ENCODE data around the gene PEX14.

PEX14 gene

DNA sequence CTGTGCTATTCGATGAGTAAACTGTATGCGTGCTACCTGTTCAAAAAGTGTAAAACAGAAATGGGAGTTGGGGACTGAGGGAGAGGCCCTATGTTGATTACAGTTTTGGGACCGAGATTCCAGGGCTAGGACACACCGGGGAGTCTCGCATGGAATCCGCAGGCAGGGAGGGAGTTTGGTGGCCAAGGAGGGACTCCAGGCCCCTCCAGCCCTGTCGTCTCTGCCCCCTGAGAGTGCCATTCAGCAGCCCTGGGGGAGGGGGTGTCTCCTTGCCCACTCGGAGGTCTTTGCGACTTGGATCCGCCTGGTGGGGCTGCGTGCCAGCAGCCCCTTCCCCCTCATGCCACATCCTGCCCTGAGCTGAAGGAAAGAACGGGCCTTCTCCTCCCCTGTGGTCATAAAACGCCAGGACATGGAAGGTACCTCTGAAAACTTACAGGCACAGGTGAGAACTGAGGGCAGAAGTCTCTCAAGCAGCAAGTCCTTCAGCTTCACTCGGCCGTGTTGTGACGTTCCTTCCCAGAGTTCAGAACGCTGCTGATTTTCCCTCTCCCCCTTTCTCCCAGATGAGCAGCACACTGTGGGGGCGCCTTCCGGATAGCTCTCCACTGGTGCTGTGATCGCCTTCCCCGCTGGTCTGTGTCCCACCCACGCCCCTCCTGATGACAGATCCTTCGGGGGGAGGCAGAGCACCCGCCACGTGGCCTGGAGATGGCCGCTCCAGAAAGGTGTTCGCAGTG, 141.4 kb downstream of the PEX14 start:
- DNase-seq (ENCODE audit: low spot score) (no peak), FAIRE-seq (no peak)

- no peak for FAIRE-seq
Observed at GRCh38 chr1:10616696-10617095, 141.9 kb downstream of the PEX14 start.

GRCh38 chr1:10617318-10617717, 142.6 kb downstream of the PEX14 start:
- FAIRE-seq, result no peak
- no peak for DNase-seq (ENCODE audit: low spot score)

More at GRCh38 chr1:10616696-10617095, 141.9 kb downstream of the PEX14 start:
- no peak for DNase-seq (ENCODE audit: low spot score)

- DNase-seq (ENCODE audit: low spot score) (no peak), FAIRE-seq (no peak)
Observed at GRCh38 chr1:10617931-10618885, 143.5 kb downstream of the PEX14 start.

DNA sequence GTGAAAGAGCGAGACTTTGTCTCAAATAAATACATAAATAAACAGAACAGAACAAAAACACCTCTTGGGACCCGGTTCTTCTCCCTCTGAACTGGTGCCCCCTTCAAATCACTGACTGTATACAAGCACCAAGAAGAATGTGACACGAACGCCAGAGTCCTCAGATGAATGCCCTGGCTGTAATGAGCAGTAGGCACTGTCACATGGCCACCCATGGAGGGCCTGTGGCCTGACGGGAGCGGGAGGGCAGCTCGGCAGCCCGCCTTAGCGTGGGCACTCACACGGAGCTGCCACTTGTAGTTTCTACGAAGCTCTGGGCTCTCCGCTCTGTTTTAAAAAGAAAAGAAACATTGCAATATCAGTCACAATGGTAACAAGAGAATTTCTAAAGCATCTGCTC, 146.0 kb downstream of the PEX14 start:
- FAIRE-seq, result no peak
- DNase-seq (ENCODE audit: low spot score), result no peak

- FAIRE-seq (no peak), DNase-seq (ENCODE audit: low spot score) (no peak)
Observed at GRCh38 chr1:10621906-10622305, 147.2 kb downstream of the PEX14 start.

DNA sequence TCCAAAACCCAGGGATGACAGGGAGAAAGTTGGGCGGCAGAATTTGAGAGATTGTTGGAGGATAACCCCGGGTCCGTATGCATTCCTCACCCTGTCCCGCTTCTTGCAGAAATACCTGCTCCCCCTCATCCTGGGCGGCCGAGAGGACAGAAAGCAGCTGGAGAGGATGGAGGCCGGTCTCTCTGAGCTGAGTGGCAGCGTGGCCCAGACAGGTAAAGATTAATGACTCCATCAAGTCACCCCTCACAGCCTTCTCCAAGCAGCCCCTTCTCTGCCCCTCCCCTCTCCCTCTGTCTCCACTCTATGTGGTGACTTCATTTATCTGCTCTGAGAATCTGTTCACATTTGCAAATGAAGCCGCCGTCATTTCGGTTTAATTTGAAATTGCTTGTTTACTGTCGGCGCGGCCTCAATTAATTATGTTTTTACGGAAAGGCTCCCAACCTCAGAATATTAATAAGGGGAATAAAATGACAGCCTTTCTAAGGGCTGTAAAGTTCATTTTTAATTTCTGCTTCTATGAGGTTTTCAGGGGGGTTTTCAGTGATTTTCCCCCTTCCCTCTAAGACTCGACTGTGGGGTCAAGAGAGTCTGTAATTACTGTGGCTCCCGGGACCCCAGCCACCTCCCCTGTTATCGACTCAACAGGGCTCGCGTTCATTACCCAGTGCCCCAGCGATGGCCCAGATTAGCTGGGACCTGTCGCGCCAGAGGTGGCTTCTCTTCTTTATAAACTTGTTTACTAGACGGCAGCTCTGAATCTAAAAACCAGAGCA, 148.3 kb downstream of the PEX14 start:
- FAIRE-seq (no peak), DNase-seq (ENCODE audit: low spot score) (no peak)

- FAIRE-seq, result no peak
- no peak for DNase-seq (ENCODE audit: low spot score)
Observed at GRCh38 chr1:10623686-10624145, 149.0 kb downstream of the PEX14 start.

DNA sequence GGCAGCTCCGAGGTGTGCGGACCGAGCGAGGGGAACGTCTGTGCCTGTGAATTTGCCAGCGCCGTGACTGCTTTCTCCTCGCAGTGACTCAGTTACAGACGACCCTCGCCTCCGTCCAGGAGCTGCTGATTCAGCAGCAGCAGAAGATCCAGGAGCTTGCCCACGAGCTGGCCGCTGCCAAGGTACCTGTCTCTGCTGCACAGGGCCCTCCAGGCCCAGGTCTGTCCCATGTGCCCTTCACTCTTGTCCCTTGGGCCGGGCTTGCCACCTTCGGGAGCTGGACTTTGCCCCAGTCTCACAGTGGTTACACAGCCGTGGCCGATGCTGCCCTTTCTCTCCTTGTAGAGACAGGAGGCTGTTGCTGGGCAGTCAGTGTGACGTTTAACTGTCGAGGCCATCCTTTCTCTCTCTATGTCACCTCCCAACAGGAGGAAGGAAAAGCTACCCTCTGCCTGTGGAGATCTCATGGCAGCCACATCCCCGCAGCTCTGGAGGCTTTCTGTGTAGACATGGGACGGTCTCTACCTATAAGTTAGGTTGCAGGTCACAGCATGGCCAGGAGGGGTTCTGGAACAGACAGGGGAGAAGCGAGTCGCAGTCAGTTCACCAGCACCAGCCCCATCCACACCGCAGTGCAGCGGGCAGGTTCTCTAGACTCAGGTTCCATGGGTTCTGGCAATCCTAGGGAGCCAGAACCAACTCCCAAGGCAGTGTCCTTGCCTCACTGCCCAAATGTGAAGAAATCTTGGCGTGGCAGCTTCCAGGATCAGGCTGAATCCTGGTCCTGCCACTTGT, 149.7 kb downstream of the PEX14 start:
- DNase-seq (ENCODE audit: low spot score) (no peak), FAIRE-seq (no peak)

- no peak for DNase-seq (ENCODE audit: low spot score)
- no peak for FAIRE-seq
Observed at GRCh38 chr1:10625076-10625475, 150.3 kb downstream of the PEX14 start.

GRCh38 chr1:10625554-10625953, 150.8 kb downstream of the PEX14 start:
- FAIRE-seq, result no peak
- DNase-seq (ENCODE audit: low spot score), result no peak

- DNase-seq (ENCODE audit: low spot score) (no peak), FAIRE-seq (no peak)
Observed at GRCh38 chr1:10626131-10626731, 151.5 kb downstream of the PEX14 start.

GRCh38 chr1:10626791-10627410, 152.2 kb downstream of the PEX14 start:
- FAIRE-seq (no peak), DNase-seq (ENCODE audit: low spot score) (no peak)

GRCh38 chr1:10628685-10629084, 153.9 kb downstream of the PEX14 start:
- DNase-seq (ENCODE audit: low spot score) (no peak), FAIRE-seq (no peak)

- FAIRE-seq, result no peak
- no peak for DNase-seq (ENCODE audit: low spot score)
Observed at GRCh38 chr1:10629091-10629815, 154.5 kb downstream of the PEX14 start.

GRCh38 chr1:10629816-10630571, 155.2 kb downstream of the PEX14 start:
- no peak for FAIRE-seq

DNA sequence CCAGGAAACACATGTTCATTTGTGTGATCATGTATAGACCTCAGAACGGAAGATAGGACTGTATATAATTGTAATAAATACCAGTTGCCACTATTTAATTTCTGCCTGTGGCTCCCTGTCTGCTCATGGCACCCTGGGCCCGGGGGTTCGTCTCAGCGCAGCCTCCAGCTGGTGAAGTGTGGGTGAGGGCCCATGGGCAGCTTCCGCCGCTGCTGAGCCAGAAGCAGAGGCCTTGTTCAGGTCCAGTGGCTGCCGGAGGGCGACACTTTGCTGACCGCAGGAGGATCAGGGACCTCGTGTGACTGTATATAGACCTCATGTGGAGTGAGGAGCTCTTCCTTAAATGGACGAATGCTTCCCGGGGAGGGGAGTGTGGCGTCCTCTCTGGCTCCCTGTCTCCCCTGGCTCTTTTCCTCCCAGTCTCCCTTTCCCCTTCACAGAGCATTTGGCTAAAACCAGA, 155.9 kb downstream of the PEX14 start:
- no peak for DNase-seq (ENCODE audit: low spot score)

More at GRCh38 chr1:10629816-10630571, 155.2 kb downstream of the PEX14 start:
- DNase-seq (ENCODE audit: low spot score), result no peak

DNA sequence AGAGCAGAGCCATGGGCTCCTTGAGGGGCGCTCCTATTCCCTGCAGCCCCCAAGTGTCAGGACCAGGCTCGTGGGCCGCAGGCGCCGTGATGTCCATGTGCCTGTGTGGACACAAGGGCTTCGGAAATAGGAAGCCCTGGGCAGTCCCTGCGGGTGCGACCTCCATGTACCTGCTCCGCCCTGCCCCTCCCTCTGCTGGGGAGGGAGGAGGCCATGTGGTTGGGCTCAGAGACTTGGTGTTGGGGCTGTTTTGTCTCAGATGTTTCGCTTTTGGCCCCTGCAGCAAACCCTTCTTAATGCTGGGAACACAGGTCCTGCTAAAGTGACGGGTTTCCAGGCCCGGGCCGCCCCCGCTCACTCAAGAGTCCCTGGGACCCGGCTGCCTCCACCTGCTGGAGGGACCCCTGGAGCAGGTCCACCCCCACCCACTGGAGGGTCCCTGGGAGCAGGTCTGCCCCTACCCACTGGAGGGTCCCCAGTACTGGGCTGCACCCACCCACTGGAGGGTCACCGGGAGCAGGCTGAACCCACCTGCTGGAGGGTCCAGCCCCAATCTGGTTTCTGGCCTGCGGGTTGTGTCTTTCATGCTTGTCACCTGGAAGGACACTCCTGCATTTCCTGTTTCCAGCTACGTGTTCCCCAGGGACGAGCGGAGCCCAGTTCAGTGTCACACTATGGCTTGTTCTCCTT, 156.5 kb downstream of the PEX14 start:
- no peak for FAIRE-seq

More for the DNA sequence above, 155.9 kb downstream of the PEX14 start:
- no peak for FAIRE-seq

More for the DNA sequence above, 156.5 kb downstream of the PEX14 start:
- no peak for DNase-seq (ENCODE audit: low spot score)

Measured in urothelium cell line (cell line).